SK-N-SH treated with all-trans-retinoic acid at 6 μM for 48 hours (cell line): ENCODE data around the gene PAXIP1.

ENCODE experiments used
- ZFP3 ChIP-seq: fragments of 250-450 bp; sonication (Bioruptor Pico); IDR thresholded peaks from 2 replicates; pipeline ENCODE4 v1.5.0; 2020; ENCODE audit warnings: mild to moderate bottlenecking, moderate library complexity
- TF ChIP-seq, protein P1 (sequence below): fragments of 250-450 bp; sonication (Bioruptor Pico); IDR thresholded peaks from 2 replicates; pipeline ENCODE4 v1.8.0; 2020; ENCODE audit warnings: mild to moderate bottlenecking, moderate library complexity, borderline replicate concordance
- TF ChIP-seq, protein P2 (sequence below): fragments of 250-450 bp; sonication (Bioruptor Pico); IDR thresholded peaks from 2 replicates; pipeline ENCODE4 v1.5.1; 2020; ENCODE audit warnings: low read depth, mild to moderate bottlenecking, moderate library complexity

DNA sequence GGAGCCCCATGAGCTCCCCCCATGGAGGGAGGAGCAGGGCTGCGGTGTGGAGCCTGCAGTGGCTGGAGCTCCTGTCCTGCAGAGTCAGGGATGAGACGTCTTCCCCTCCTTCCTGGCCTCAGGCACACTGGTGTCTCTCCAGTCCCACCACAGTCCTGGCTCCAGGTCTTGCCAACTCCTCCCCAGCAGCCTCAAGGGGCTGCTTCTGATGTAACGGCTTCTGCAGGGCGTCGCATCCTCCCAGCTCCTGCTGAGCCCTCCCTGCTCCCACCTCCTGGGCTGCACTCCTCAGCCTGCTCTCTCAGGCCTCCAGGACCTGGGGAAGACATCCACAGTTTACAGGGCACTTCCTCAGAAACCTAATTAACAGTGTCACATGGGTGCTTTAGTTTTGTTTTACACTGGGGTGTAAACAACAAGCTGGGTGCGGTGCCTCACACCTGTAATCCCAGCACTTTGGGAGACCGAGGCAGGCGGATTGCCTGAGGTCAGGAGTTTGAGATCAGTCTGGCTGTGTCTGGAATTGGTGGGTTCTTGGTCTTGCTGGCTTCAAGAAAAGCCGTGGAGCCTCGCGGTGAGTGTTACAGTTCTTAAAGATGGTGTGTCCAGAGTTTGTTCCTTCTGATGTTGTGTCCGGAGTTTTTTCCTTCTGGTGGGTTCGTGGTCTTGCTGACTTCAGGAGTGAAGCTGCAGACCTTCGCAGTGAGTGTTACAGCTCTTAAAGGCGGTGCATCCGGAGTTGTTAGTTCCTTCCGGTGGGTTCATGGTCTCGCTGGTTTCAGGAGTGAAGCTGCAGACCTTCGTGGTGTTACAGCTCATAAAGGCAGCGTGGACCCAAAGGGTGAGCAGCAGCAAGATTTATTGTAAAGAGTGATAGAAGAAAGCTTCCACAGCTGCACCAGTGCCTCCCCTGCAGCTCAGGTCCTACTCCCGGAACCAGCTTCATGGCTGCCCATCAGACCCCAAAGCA lies 95.0 kb downstream of the PAXIP1 start:
- TF ChIP-seq, protein P1, sequence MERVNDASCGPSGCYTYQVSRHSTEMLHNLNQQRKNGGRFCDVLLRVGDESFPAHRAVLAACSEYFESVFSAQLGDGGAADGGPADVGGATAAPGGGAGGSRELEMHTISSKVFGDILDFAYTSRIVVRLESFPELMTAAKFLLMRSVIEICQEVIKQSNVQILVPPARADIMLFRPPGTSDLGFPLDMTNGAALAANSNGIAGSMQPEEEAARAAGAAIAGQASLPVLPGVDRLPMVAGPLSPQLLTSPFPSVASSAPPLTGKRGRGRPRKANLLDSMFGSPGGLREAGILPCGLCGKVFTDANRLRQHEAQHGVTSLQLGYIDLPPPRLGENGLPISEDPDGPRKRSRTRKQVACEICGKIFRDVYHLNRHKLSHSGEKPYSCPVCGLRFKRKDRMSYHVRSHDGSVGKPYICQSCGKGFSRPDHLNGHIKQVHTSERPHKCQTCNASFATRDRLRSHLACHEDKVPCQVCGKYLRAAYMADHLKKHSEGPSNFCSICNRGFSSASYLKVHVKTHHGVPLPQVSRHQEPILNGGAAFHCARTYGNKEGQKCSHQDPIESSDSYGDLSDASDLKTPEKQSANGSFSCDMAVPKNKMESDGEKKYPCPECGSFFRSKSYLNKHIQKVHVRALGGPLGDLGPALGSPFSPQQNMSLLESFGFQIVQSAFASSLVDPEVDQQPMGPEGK: no peak
- TF ChIP-seq, protein P2, sequence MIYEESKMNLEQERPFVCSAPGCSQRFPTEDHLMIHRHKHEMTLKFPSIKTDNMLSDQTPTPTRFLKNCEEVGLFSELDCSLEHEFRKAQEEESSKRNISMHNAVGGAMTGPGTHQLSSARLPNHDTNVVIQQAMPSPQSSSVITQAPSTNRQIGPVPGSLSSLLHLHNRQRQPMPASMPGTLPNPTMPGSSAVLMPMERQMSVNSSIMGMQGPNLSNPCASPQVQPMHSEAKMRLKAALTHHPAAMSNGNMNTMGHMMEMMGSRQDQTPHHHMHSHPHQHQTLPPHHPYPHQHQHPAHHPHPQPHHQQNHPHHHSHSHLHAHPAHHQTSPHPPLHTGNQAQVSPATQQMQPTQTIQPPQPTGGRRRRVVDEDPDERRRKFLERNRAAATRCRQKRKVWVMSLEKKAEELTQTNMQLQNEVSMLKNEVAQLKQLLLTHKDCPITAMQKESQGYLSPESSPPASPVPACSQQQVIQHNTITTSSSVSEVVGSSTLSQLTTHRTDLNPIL (CRISPR knock-in tag): no peak
- no peak for TF ChIP-seq ZFP3 (CRISPR knock-in tag)
